NCI-H526 treated with DMSO at 0.1 percent for 48 hours (cell line): ENCODE measurements around the gene RALGPS1.
A peak's percentile ranks its signal among the peaks of the same experiment; 100 is the strongest.

Experiments used
- DNase-seq: peaks from one replicate; lab custom pipeline; 2025; lab: John Stamatoyannopoulos, UW

Gene RALGPS1

DNA sequence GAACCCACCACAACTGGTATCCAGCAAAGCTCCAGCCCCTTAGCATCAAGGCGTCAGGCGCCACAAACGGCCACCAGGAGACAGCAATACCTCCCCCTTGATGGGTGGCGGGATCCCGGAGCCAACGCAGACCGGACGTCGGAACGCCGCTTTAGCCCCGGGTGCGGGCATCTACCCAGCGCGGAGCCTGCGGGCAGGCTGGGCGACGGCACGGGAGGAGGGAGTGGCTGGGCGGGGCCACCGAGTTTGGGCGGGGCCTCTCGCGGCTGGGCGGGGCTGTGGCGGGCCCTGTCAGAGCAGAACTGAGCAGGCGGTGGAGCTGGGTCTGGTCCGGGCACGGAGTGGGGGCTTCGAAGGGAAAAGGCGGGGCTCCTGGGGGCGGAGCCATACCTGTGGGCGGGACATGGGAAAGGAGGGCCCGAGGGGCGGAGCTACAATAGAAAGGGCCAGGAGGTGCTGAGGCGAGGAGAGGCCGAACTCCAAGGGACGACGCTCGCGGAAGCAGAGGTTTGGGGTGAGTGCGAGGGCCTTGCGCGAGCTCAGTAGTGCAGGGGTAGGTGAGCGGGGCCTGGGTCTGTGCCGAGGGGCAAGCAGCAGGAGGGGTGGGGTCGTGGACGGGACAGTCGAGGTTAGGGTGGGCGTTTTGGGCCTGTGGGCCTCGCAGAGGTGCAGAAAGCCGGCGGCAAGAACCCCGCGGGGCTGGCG lies 309.7 kb downstream of the RALGPS1 start:
- peak; percentile 49 for DNase-seq

DNA sequence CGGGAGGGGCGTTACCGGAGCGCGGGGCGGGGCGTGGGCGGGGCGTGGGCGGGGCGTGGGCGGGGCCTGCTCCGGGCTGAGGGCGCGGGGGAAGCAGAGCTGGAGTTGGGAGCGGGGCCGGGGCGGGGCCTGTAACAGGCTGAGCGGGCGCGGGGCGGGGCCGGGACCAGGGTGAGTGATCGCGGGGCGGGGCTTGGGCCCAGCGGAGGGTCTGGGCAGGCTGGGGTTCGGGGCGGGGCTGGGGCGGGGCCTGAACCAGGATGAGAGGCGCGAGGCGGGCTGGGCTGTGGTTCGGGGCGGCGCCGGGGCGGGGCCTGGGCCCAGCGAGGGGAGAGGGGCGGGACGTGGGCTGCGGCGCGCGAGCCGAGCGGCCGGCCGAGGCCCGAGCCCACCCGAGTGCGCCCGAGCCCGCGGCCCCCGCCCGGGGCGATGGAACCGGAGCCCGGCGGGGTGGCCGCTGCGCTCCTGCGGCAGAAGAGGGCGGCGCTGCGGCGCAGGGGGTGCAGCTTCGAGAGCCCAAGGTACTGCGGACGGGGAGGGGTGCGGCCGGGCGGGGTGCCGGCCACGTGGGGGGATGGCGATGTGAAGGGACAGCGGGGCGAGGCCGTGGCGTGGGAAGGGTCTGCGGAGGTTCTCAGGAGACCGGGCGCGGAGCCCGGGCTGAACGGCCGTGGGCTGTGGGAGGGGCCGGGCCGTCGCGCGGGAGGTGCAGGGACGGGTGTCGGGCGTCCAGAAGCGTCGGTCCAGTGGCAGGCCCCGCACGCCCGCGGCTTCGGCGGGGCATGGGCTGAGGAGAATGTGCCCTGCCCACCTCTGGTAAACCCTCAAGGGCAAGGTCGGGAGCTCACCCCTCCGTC lies 310.5 kb downstream of the RALGPS1 start:
- DNase-seq: peak; percentile 32

DNA sequence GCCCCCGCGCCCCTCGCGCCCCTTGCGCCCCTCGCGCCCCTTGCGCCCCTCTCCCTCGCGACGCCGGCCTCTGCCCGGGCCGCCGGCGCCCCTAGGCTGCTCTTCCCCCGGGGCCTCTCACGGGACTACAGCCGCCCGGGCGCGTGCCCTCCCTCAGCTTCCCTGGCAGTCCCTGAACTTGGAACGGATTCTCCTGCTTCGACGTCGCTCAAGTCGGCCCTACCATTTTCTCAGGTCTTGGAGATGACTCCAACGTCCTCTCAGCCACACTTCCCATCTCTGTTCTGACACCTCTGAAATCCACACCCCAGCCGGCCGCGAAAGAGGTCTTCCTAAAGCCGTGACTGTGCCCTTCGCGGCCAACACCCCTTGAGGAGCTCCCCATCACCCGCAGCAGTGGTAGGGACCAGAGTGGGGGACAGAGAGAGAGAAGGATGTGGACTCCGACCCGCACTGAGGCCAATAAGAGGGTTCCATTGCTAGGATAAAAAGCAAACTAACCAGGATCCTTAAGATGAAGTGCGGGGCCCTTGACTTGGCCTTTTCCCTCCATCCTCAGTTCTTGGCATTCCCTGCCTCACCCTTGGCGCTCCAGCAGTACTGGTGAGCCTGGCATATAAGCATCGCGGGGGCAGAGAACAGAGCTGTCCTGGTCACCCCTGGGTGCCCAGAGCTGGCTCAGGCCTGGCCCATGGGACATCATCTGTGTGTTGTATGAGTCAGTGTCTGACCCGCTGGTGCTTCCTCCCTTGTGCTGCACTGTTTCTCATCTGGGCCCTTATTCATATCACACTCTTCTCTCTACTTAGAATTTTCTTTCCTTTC lies 311.4 kb downstream of the RALGPS1 start:
- no peak for DNase-seq

DNA sequence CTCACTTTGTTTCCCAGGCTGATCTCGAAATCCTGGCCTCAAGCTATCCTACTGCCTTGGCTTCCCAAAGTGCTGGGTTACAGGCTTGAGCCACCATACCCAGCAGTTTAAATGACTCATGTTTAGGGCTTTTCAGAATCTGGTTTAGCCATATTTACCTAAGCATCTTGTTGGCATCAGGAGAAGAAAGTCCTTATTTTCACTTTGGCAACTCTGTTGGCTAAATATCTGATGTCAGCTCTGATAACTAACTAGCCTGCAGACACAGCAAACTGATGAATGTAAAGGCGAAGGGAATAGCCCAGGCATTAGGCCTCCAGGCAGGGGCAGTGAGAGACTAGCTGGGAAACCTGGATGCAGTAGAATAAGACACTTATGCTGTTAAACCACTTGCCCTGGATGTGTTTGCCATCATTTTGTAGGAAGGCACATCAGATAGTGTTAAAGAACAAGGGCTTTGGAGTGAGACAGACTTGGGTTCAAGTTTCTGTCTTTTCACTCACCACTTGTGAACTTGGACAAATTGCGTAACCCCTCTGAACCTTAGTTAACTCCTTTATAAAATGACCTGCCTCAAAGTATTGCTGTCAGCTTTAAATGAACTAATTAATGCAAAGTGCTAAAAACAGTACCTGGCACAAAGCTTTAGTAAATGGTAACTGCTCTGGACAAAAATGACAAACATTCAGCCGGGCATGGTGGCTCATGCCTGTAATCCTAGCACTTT lies 315.3 kb downstream of the RALGPS1 start:
- no peak for DNase-seq

DNA sequence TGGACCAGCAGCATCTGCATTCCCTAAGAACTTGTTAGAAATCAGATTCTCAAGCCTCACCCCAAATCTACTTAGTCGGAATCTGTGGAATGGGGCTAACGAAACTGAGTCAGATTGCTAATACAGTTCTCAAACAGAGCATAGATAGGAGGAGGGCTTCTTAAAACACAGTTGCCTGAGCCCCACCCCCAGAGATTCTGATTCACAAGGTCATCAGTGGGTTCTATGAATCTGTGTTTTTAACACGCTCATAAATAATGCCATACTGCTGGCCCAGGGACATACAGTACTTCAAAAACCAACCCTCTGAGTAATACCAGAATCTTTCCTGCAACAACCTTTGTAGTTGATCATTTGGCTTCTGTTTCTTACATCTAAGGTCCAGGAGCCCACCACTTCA lies 317.1 kb downstream of the RALGPS1 start:
- DNase-seq: no peak

DNA sequence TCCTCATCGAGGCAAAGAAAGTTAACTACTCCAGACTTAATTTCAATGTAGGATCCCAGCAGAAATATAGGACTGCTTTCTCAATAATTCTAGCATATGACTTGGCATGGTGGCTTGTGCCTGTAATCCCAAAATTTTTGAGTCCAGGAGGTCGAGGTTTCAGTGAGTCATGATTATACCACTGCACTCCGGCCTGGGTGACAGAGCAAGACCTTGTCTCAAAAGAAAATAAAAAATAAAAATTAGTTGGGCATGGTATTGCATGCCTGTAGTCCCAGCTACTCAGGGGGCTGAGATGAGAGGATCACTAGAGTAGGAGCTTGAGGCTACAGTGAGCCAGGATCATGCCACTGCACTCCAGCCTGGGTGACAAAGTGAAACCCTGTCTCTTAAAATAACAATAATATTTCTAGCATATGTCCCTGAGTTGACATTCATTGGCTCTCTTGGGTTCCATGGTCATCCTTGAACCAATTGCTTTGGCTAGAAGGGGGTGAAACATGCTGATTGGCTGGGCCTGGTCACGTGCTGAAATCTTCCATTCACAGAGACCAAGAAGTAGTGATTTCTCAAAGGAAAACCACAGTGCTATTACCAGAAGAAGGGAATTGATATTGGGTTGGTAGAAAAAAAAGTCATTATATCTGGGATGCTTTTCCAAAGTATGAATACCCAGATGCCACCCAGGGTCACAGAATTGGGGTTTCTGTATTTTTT lies 318.4 kb downstream of the RALGPS1 start:
- DNase-seq: no peak

DNA sequence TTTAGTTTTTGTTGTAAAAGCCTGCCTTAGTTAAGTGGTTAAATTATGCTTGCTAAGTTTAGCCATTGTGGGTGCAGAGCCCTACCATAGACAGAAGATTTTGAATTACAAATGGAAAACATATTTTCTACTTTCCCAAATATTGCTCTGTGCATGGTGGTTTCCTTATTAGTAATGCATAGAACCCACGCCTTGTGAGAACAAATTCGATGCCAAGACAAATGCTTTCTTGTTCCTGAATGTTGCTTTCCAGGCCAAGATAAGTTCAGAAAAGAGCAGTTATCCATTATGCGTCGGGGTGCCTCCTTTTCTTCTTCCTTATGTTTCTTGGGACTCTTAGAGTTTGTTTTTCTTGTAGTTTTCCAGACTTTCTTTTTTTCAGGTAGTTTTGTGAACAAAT lies 319.0 kb downstream of the RALGPS1 start:
- no peak for DNase-seq

DNA sequence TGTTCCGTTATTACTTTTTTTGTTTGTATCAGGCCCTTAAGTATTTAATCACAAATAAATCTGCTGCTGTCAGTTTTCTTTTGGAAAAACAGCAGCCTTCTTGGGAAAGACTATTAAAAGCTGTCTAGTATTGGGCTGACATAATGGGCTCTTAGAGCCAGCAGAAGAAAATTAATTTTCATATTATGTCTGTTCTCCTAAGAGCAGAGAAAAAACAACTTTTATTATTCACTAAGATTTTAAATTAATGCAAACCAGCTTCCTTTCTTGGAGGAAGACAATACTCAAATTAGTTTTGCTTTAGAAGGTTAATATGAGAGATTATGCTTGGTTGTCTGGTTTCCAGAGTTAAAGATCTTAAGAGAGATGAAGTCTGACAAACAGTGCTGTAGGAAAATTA lies 319.4 kb downstream of the RALGPS1 start:
- no peak for DNase-seq

DNA sequence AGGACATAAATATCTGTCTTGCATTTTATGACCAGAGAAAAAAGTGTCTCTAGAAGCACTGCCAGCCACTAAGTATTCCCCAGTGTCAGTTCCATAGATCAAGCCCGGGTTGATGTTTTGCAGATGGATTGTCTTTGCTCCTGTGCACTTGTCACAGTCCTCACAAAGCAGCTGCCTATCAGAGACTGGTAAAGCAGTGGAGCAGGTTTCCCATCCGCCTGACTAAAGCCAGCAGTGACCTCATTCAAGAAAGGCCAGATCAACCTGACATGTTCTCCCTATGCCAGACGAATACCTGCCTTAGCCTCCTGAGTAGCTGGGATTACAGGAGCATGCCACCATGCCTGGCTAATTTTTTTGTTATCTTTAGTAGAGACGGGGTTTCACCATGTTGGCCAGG lies 323.2 kb downstream of the RALGPS1 start:
- DNase-seq: no peak

DNA sequence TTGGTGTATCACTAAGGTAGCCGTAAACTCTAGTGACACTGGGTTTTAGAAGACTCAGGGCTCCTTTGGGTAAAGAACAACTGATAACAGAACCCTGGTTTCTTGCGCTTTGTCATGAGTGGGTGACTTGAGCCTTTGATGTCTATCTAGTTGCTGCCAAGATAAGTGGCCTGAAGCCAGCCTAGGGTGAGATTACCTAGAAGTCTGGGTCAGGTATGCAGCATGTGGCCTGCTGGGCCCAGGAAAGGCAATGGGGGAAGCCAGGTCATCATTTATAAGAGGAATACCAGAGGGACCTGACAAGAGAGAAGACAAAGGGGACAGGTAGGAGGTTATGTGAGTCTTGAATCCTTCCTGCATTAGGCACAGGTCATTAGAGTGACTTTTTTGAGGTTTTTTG lies 326.8 kb downstream of the RALGPS1 start:
- no peak for DNase-seq

DNA sequence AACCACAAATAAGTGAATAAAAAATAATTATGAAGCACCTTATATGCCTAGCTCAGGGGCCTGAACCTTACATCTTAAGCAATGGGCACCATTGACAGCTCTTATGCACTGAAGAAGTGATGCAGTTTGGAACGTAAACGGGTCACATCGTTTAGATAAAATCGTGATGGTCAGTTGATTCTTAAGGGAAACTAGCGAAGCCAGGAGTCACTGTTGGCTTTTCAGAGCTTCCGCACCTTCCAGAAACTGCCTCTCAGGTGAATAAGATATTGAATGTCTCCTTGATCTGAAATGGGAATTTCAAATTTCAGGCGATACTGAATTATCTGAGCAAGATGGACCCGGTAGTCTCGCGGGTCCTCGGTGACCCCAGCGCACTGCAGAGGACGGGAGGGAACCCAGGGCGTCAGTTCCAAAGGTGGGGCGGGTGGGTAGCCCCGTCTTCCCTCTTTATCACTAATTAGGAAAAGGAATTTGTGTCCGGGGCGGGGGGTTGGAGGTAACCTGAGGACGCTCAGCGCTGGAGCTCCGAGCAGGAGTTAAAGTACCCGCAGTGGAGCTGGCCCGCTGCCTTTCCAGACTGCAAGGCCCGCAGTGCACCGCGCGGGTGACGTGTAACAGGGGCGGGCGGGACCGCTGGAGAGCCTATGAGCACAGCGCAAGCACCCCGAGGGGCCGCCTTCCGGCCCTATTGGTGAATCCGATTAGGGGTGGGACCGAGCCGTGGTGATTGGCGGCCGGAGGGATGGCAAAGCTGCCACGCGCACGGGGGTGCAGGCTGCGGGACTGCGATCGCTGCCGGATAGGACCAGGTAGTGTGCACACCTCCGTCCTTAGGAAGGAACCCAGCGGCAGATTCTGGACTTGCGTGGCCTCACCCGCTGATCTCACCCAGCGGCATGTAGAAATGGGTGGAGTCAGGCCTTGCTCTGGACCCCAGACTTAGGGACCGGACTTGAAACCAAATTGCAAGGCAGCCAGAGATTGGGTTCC lies 330.3 kb downstream of the RALGPS1 start:
- peak; percentile 85 for DNase-seq

DNA sequence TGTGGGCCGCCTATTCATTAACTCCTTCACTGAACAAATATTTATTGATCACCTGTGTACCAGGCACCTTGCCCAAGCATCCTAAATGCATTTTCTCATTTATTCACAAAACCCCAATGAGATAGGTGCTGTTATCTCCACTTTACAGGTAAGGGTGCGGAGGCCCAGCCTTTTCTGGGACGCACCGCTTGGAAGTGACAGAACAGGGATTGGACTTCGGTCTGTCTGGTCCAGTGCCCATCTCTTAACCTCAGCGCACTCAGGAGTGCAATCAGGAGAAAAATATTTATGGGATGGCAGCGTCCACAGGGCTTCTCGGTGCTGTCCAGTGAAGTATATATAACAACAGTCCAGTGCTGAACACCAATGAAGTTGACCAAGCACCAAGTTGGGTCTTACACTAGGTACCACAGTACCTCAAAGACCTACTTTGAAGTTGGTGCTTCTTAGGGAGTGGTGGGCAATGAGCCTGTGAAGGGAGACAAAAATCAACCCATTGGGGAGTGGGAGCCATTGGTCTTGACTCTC lies 331.1 kb downstream of the RALGPS1 start:
- DNase-seq: no peak

DNA sequence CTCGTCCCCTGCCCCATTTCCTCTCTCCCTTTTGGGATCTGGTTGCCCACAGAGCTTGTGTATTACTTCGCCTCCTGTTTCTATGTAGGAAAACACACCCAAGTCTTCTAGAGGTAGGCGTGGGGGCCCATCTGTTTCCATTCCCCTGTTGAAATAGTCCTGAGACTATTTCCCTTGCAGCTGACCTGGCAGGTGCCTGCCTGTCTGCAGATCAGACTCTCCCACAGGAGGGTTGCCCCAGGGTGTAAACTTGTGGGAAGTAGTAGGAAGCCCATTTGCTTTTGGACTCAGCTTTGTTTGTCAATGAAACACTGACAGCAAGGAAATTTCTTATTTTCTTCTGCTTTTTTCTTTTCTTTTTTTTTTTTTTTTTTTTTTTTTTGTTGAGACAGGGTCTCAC lies 333.7 kb downstream of the RALGPS1 start:
- no peak for DNase-seq

DNA sequence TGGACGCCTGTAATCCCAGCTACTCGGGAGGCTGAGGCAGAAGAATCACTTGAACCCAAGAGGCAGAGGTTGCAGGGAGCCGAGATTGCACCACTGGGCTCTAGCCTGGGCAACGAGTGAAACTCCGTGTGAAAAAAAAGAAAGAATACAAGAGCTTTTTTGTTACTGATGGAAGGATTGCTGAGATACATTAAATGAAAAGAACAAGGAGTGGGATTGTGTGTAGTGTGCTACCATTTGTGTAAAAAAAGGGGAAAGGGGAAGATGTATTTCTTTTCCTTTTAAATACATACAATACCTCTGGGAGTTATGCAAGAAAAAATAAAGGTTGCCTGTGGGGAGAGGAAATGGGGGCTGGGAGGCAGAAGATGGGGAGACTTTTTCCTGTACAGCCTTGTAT lies 335.3 kb downstream of the RALGPS1 start:
- DNase-seq: no peak

DNA sequence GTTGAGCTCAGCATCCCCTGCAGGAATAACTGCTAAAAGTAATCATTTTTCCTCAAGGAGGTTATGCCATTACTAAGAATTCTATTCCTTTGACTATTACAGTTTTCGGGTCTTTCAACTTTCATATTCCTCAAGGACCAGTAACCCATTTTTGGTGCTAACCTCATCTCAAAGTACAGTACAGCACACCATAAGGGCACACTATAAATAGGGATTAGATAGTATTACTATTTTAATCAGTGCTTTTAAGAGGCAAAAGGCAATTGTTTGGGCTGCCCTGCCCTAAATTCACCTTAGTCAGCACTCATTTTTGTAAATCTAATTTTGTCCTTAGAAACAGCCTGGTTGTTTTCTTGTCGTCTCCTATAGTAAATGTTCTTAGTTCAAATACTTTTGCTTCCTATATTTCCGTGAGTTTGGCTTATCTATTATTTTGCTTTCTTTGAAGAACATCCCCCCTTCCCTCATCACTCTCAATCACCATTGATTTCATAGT lies 336.4 kb downstream of the RALGPS1 start:
- DNase-seq: no peak

DNA sequence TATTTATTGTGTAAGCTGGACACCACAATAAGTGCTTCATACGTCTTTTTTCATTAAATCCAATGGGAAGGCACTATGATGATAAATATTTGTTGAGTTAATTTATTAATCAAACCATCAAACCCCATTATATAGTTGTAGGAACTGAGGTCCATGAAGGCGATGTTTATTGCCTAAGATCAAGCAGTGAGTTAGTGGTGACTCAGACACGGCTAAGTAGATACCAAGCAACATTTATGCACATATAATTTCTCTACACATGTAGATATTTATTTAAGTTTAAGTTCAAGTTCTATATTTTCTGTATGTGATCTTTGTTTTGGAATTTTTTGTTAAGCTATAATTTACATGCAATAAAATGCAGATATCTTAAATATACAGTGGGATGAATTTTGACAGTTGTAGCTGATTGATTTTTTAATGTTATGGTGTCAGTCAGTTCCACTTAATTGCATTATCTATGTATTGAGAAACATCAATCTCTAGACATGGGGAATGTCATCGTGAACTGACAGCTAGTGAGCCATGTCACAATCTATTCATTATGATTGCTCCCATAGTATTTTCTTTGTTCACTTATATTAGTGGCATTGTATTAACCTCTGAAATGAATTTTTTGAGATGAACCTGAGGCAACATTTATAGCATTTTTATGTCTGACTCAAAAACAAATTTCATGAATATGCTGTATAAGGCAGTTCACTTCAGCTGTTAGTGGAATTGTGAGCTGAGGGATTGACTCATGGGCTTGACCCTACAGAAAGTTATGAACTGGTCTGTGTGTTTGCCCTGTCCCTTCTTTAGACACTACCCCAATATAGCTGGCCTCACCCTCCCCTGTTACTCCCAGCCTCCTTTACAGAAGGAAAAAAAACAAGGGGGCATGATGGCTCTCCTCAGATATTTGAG lies 338.1 kb downstream of the RALGPS1 start:
- DNase-seq: no peak

DNA sequence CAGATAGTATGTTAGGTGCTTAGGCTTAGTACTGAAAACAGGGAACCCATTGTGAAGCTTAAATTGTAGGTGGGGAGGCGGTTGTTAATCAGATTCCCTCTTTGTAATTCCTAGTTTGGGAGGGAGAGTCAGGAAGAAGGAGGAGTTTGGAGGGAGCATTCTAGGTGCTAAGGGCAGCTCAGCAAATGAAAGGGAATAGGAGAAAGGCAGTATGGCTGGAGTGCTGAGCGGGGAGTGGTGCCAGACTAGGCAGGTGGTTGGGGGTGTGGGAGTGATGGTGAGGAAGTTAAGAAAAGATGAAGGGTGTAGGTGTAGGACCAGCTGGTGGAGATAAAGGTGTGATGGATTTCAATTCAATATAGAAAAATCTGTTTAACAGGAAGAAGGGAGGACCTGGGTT lies 338.9 kb downstream of the RALGPS1 start:
- no peak for DNase-seq

DNA sequence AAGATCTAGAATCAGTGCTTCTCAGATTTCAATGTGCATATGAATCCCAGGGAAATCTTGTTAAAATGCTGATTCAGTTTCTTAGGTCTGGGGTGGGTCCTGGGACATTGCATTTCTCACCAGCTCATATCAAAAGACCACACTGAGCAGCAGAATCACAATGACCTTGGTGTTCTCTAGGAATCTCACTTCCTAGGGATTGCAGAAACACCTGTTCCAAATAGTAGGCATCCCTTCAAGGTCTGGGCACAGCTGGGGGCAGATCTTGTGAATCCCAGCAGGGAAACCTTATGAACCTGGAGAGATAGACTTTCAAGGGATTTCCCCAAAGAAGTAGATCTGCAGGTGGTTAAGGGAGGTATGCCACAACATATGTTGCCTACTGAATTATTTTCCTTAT lies 341.1 kb downstream of the RALGPS1 start:
- DNase-seq: no peak

DNA sequence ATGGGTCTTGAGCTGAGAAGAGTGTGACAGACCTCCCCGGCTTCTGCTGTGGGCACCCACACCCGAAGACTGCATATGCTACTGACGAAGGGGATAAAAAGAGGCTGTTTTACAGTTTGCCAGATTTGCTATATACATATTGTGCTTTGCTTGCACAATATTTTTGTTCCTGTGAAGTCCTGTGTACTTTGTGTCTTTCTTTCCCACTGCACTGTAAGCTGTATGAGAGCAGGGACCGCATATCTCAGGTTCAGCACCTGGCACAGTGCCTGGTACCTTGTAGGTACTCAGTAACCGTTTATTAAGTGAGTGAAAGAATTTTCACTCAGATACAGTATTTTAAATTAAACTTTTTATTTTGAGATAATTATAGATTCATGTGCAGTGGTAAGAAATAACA lies 341.7 kb downstream of the RALGPS1 start:
- no peak for DNase-seq
